Measurements from ENCODE around the gene PFKFB2. TPM values are rescaled to one million over a fixed set of nuclear protein-coding genes. Genes with fewer than 3 reads are reported as not detected.

PFKFB2 gene
- total and polyA plus RNA-seq, 2 donors (not counting 3 experiments of a cell fraction or from before 2014, with no cell fraction given): 0.70 to 2.0 TPM

DNA sequence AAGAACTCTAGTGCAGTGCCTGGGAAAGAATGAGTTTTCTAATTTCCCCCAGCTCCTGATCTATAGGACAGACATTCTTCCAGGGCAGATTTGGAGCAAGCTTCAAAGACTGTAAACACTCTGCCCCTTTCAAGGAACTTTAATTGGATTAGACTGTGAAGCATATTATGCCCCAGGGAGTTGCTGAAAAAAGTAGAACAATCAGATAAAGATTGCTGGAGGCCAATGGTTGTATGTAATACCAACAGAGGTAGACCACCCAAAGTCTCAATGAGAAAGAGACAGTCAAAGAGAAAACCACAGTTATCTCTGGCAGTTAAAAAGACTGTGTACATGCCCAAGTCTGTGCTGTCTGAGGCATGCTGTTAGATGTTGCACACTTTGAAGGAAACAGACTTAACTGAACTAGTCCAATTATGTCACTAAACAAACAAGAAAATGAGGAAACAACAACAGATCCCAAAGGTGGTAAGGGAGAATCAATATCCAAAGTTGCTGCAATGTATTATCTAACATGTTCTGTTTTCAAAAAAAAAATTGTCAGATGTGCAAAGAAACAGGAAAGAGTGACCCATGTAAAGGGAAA, 75.4 kb downstream of the PFKFB2 start:
- H3K79me2 ChIP-seq (ENCODE audit: control insufficient read depth, insufficient read depth, low read length): no peaks in the 10 kb centered on the region
- peaks cover 0 to 2% of the 10 kb centered on the region in 2 experiments for H3K27me3 ChIP-seq (ENCODE audit: control insufficient read depth in 2 of 2, insufficient read depth in 2 of 2, low read length in 2 of 2)
- H3K4me1 ChIP-seq (ENCODE audit: control insufficient read depth, extremely low read depth, insufficient read depth, low read length): no peaks in the 10 kb centered on the region
- no peak overlapping the region for H3K4me3 ChIP-seq (replicated peaks in 1 of 3; ENCODE audit: insufficient read depth in 1 of 3, low read depth in 1 of 3, low read length in 3 of 3)
- dilution Hi-C loops (cut with MboI; ENCODE audit: extremely low pct_ligation_motif_present, low sequenced_read_pairs) (no loop called here), intact Hi-C loops (cut with micrococcal nuclease) (no loop called here)
- ChIA-PET CTCF (no interaction called here), POLR2A (no interaction called here)
- FAIRE-seq: no peak
- H3K9me3 ChIP-seq (replicated peaks; ENCODE audit: control insufficient read depth, insufficient read depth, low read length): no peaks in the 10 kb centered on the region
- H2AFZ ChIP-seq (ENCODE audit: low read depth, low read length): no peak overlapping the region
- DNase-seq (ENCODE audit: low read depth, low spot score): no peak
- no TSS peak for BruUV-seq (replicated peaks)
- no peaks in the 10 kb centered on the region for H3K36me3 ChIP-seq (ENCODE audit: control insufficient read depth in 2 of 2, extremely low read depth in 1 of 2, insufficient read depth in 2 of 2, low read length in 2 of 2)
- no peaks in the 10 kb centered on the region for H3K9me1 ChIP-seq (replicated peaks; ENCODE audit: control insufficient read depth, extremely low read depth, insufficient read depth, low read length)
- no peak overlapping the region for H3K27ac ChIP-seq (ENCODE audit: insufficient read depth, low read depth, low read length)
- TF ChIP-seq FOS (IDR thresholded peaks at IDR 0.05; ENCODE audit: borderline replicate concordance, insufficient read depth, low read length) (no peak), POLR2A (IDR thresholded peaks at IDR 0.05; ENCODE audit: low read depth, low read length) (no peak), JUN (IDR thresholded peaks at IDR 0.05; ENCODE audit: borderline replicate concordance, insufficient read depth, insufficient read length, low read depth) (no peak)
- TF ChIP-seq, protein P1, sequence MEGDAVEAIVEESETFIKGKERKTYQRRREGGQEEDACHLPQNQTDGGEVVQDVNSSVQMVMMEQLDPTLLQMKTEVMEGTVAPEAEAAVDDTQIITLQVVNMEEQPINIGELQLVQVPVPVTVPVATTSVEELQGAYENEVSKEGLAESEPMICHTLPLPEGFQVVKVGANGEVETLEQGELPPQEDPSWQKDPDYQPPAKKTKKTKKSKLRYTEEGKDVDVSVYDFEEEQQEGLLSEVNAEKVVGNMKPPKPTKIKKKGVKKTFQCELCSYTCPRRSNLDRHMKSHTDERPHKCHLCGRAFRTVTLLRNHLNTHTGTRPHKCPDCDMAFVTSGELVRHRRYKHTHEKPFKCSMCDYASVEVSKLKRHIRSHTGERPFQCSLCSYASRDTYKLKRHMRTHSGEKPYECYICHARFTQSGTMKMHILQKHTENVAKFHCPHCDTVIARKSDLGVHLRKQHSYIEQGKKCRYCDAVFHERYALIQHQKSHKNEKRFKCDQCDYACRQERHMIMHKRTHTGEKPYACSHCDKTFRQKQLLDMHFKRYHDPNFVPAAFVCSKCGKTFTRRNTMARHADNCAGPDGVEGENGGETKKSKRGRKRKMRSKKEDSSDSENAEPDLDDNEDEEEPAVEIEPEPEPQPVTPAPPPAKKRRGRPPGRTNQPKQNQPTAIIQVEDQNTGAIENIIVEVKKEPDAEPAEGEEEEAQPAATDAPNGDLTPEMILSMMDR (IDR thresholded peaks at IDR 0.05; ENCODE audit: extremely low read depth in 1 of 2, insufficient read depth in 1 of 2, low read depth in 1 of 2, low read length in 2 of 2): no peak
- no peak overlapping the region for H3K4me2 ChIP-seq (ENCODE audit: insufficient read depth, low read length)
- no peaks in the 10 kb centered on the region for H4K20me1 ChIP-seq (replicated peaks; ENCODE audit: control insufficient read depth, extremely low read depth, insufficient read depth, low read length)
- H3K9ac ChIP-seq (replicated peaks; ENCODE audit: extremely low read depth, insufficient read depth, low read length): no peak overlapping the region

GRCh38 chr1:207129053-207129452, 76.0 kb downstream of the PFKFB2 start:
- BruUV-seq (replicated peaks): no TSS peak
- no peaks in the 10 kb centered on the region for H3K36me3 ChIP-seq (ENCODE audit: control insufficient read depth in 2 of 2, extremely low read depth in 1 of 2, insufficient read depth in 2 of 2, low read length in 2 of 2)
- intact Hi-C loops (cut with micrococcal nuclease): no loop called here
- no peak for FAIRE-seq
- ChIA-PET POLR2A (no interaction called here), CTCF (no interaction called here)
- H3K4me2 ChIP-seq (ENCODE audit: insufficient read depth, low read length): no peak overlapping the region
- H2AFZ ChIP-seq (ENCODE audit: low read depth, low read length): no peak overlapping the region
- no peak overlapping the region for H3K4me3 ChIP-seq (replicated peaks in 1 of 3; ENCODE audit: insufficient read depth in 1 of 3, low read depth in 1 of 3, low read length in 3 of 3)
- TF ChIP-seq EZH2 (IDR thresholded peaks at IDR 0.05; ENCODE audit: borderline replicate concordance, low read depth, low read length, severe bottlenecking): no peak
- no peak for TF ChIP-seq JUN (IDR thresholded peaks at IDR 0.05; ENCODE audit: borderline replicate concordance, insufficient read depth, insufficient read length, low read depth)
- TF ChIP-seq POLR2AphosphoS5 (IDR thresholded peaks at IDR 0.05; ENCODE audit: insufficient read depth, low read depth, low read length): no peak
- TF ChIP-seq, protein P1 (IDR thresholded peaks at IDR 0.05; ENCODE audit: extremely low read depth in 1 of 2, insufficient read depth in 1 of 2, low read depth in 1 of 2, low read length in 2 of 2): no peak
- no peak for TF ChIP-seq FOS (IDR thresholded peaks at IDR 0.05; ENCODE audit: borderline replicate concordance, insufficient read depth, low read length)
- TF ChIP-seq GATA2 (IDR thresholded peaks at IDR 0.05; ENCODE audit: insufficient read depth, insufficient read length, low read depth, low read length): no peak
- TF ChIP-seq, protein P2, sequence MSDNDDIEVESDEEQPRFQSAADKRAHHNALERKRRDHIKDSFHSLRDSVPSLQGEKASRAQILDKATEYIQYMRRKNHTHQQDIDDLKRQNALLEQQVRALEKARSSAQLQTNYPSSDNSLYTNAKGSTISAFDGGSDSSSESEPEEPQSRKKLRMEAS (IDR thresholded peaks at IDR 0.05; ENCODE audit: insufficient read depth, insufficient read length): no peak
- TF ChIP-seq MYC (IDR thresholded peaks at IDR 0.05; ENCODE audit: low read depth, low read length): no peak
- TF ChIP-seq POLR2A (IDR thresholded peaks at IDR 0.05; ENCODE audit: low read depth, low read length): no peak
- H3K9ac ChIP-seq (replicated peaks; ENCODE audit: extremely low read depth, insufficient read depth, low read length): no peak overlapping the region
- H3K9me3 ChIP-seq (replicated peaks; ENCODE audit: control insufficient read depth, insufficient read depth, low read length): no peaks in the 10 kb centered on the region
- no peaks in the 10 kb centered on the region for H4K20me1 ChIP-seq (replicated peaks; ENCODE audit: control insufficient read depth, extremely low read depth, insufficient read depth, low read length)
- no peak for DNase-seq (ENCODE audit: low read depth, low spot score)
- no peaks in the 10 kb centered on the region for H3K9me1 ChIP-seq (replicated peaks; ENCODE audit: control insufficient read depth, extremely low read depth, insufficient read depth, low read length)
- peaks cover 0 to 2% of the 10 kb centered on the region in 2 experiments for H3K27me3 ChIP-seq (ENCODE audit: control insufficient read depth in 2 of 2, insufficient read depth in 2 of 2, low read length in 2 of 2)
- no peak overlapping the region for H3K27ac ChIP-seq (ENCODE audit: insufficient read depth, low read depth, low read length)
- no peaks in the 10 kb centered on the region for H3K79me2 ChIP-seq (ENCODE audit: control insufficient read depth, insufficient read depth, low read length)
- dilution Hi-C loops (cut with MboI; ENCODE audit: extremely low pct_ligation_motif_present, low sequenced_read_pairs): no loop called here
- no peaks in the 10 kb centered on the region for H3K4me1 ChIP-seq (ENCODE audit: control insufficient read depth, extremely low read depth, insufficient read depth, low read length)
